ENCODE data around the gene CHSY1. TPM values are rescaled to one million over a fixed set of nuclear protein-coding genes. Genes with fewer than 3 reads are reported as not detected.
"Not testable (repeated sequence)": the region's sequence is repeated elsewhere in the genome, so short reads cannot be mapped to it uniquely, and the experiment has no call there.

CHSY1 gene
- total and polyA plus RNA-seq, 10 donors: 6.8 to 99.5 (median 52.8) TPM

DNA sequence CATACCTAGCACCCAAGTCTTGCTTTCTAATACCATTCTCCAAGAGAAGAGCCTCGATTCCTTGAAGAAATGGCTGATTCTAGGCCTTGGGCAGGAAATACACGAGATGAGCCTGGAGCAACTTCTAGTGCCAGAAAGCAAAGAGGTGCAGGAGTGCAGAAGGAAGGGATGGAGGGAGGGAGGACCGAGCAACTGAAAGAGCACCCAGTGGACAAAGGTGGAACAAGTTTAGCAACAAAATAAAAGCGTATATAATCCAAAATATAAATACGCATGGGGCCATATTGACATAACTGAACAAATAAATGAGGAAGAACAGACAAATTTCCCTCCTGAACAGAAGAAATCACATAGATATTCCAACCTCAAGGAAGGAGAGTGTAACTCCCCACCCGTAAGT is 34.4 kb downstream of the CHSY1 start:
- no peaks in the 10 kb centered on the region for H3K27me3 ChIP-seq (replicated peaks in 1 of 7)
- H3K4me1 ChIP-seq: peaks cover 7 to 89% (median 53%) of the 10 kb centered on the region in 6 donors
- peaks cover 0 to 46% (median 1%) of the 10 kb centered on the region in 6 donors for H3K36me3 ChIP-seq
- intact Hi-C loops (cut with DNase I; ENCODE audit: low total_unique reads): no loop called here
- 90 to 98% (median 92%) methylated on average over 6 of the region's 6 CpGs for WGBS, 5 donors
- H3K4me3 ChIP-seq: no peak overlapping the region
- no peak overlapping the region for H3K27ac ChIP-seq
- no peak for DNase-seq
- H3K9me3 ChIP-seq: no peaks in the 10 kb centered on the region
- no peak for TF ChIP-seq POLR2AphosphoS5 (IDR thresholded peaks at IDR 0.05)
- TF ChIP-seq, protein P1, sequence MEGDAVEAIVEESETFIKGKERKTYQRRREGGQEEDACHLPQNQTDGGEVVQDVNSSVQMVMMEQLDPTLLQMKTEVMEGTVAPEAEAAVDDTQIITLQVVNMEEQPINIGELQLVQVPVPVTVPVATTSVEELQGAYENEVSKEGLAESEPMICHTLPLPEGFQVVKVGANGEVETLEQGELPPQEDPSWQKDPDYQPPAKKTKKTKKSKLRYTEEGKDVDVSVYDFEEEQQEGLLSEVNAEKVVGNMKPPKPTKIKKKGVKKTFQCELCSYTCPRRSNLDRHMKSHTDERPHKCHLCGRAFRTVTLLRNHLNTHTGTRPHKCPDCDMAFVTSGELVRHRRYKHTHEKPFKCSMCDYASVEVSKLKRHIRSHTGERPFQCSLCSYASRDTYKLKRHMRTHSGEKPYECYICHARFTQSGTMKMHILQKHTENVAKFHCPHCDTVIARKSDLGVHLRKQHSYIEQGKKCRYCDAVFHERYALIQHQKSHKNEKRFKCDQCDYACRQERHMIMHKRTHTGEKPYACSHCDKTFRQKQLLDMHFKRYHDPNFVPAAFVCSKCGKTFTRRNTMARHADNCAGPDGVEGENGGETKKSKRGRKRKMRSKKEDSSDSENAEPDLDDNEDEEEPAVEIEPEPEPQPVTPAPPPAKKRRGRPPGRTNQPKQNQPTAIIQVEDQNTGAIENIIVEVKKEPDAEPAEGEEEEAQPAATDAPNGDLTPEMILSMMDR (IDR thresholded peaks at IDR 0.05 in 8 of 11, conservative IDR thresholded peaks at IDR 0.05 in 3 of 11): no peak
- no peak for TF ChIP-seq POLR2A (IDR thresholded peaks at IDR 0.05)

DNA sequence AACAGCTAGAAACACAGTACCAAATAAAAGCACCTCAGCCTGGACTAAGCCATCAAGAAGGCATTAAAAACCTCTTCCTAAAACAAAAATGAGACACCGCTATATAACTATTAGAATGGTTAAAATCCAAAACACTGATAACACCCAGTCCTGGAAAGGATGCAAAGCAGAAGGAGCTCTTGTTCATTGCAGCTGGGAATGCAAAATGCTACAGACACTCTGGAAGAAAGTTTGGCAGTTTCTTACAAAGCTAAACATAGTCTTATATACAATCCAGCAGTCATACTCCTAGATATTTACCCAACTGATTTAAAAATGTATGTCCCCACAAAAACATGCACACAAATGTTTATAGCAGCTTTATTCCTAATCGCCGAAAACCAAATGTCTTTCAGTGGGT is 35.7 kb downstream of the CHSY1 start:
- no peak for DNase-seq
- TF ChIP-seq POLR2AphosphoS5 (IDR thresholded peaks at IDR 0.05) (no peak), POLR2A (IDR thresholded peaks at IDR 0.05) (no peak)
- TF ChIP-seq, protein P1 (IDR thresholded peaks at IDR 0.05 in 8 of 11, conservative IDR thresholded peaks at IDR 0.05 in 3 of 11): no peak
- Histone ChIP-seq H3K36me3 (peaks cover 0 to 44% (median 1%) of the 10 kb centered on the region in 6 donors), H3K4me1 (peaks cover 3 to 89% (median 49%) of the 10 kb centered on the region in 6 donors), H3K27me3 (replicated peaks in 1 of 7) (no peaks in the 10 kb centered on the region), H3K27ac (no peak overlapping the region), H3K9me3 (no peaks in the 10 kb centered on the region), H3K4me3 (no peak overlapping the region)
- intact Hi-C loops (cut with DNase I; ENCODE audit: low total_unique reads): no loop called here
- whole genome bisulfite sequencing, 5 donors: 92 to 99% (median 96%) methylated on average over 3 of the region's 3 CpGs

DNA sequence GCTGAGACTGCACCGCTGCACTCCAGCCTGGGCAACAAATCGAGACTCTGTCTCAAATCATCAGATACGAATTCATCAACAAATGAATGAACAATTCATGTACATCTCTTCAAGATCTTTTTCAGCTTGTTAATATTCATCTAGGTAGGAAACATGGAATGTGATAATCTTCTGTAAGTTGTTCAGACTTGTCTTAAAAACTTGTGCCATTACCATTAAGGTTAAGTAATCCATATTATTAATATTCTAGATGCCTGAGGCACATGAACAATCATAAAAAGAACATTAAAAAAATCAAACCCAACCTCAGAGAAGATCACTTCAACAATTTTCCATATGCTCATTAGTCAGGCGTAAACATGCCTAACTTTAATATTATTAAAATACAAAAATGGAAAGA is 36.2 kb downstream of the CHSY1 start:
- H3K4me1 ChIP-seq: peaks cover 7 to 89% (median 49%) of the 10 kb centered on the region in 6 donors
- no peak for TF ChIP-seq POLR2AphosphoS5 (IDR thresholded peaks at IDR 0.05)
- TF ChIP-seq, protein P1 (IDR thresholded peaks at IDR 0.05 in 8 of 11, conservative IDR thresholded peaks at IDR 0.05 in 3 of 11): no peak
- TF ChIP-seq POLR2A (IDR thresholded peaks at IDR 0.05): no peak
- DNase-seq: no peak
- H3K4me3 ChIP-seq: no peak overlapping the region
- no peaks in the 10 kb centered on the region for H3K9me3 ChIP-seq
- no peaks in the 10 kb centered on the region for H3K27me3 ChIP-seq (replicated peaks in 1 of 7)
- H3K27ac ChIP-seq: no peak overlapping the region
- H3K36me3 ChIP-seq: peaks cover 0 to 40% (median 1%) of the 10 kb centered on the region in 6 donors
- WGBS, 5 donors: 96 to 98% (median 98%) methylated on average over 4 of the region's 4 CpGs
- intact Hi-C loops (cut with DNase I; ENCODE audit: low total_unique reads): no loop called here

DNA sequence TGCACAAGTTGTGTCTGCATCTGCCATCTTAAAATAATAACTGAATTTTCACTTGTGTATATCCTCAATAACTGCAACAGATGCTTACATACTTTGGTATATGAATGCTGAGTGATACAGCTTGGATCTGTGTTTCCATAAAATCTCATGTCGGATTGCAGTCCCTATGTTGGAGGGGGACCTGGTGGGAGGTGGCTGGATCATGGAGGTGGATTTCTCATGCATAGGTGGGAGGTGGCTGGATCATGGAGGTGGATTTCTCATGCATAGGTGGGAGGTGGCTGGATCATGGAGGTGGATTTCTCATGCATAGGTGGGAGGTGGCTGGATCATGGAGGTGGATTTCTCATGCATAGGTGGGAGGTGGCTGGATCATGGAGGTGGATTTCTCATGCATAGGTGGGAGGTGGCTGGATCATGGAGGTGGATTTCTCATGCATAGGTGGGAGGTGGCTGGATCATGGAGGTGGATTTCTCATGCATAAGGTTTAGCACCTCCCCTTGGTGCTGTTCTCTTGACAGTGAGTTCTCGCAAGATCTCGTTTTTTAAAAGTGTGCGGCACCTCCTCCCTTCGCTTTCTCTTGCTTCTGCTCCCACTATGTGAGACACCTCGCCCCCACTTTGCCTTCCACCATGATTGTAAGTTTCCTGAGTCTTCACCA is 37.3 kb downstream of the CHSY1 start:
- 91 to 96% (median 93%) methylated on average over 6 of the region's 6 CpGs for WGBS, 5 donors
- H3K27ac ChIP-seq; intact Hi-C loops (cut with DNase I; ENCODE audit: low total_unique reads); H3K9me3 ChIP-seq; H3K27me3 ChIP-seq (replicated peaks in 1 of 7); H3K4me3 ChIP-seq; DNase-seq: not testable (repeated sequence)
- H3K4me1 ChIP-seq: peaks cover 12 to 89% (median 53%) of the 10 kb centered on the region in 6 donors
- peaks cover 0 to 36% (median 1%) of the 10 kb centered on the region in 6 donors for H3K36me3 ChIP-seq
